NOMO-1 treated with dmso at 0.1 percent for 144 hours (cell line): ENCODE data around the gene POU3F3.

Experiments used
- DNase-seq: peaks from one replicate; lab custom pipeline; 2025; ENCODE audit not compliant: unreplicated experiment; lab: John Stamatoyannopoulos, UW

POU3F3 gene

DNA sequence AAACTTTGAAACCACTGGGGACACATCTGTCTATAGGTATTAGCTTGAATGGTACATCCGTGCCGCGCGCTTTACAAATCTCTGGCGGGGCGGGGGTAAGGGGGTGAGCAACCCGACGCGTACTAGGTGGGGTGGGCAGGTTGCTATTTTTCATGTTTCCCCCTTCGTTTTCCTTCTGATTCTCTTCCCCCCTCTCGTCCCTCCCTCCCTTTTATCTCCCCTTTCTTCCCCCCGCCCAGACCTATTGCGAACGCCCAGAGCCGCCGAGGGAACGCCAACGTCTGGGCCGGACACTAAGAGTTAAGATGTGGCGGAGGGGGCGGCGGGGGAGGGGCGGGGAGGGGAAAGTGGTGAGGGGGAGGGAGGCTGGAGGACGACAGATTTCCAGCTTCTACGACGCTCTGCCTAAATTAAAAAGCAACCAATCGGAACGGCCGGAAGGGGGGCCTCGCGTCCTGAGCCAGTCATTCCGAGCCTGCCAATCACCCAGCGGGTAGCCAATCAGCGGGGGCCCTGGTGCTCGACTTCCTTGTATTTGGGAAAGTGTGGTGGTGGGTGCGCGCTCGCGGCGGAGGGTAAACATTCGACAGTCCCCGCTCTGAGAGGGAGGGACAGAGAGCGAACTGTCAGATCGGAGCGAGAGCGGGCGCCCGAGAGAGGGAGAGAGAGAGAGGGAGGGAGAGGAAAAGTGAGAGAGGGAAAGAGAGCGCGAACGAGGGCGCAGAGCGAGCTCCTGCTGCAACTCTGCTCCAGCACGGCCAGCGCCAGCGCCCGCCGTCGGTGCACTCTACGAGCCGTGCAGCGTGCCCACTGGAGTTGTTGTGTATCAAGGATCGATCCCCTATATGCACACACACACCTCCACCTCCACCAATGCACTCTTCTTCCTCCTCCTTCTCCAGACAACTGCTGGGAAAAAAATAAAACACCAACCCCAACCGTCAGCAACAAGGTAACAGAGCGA is at the start of gene POU3F3:
TSS of gene POU3F3 (plus strand) at position 582 of the 964 bp plus-strand sequence. CDS start 1,396 bp downstream, outside the sequence.
- no peak for DNase-seq

DNA sequence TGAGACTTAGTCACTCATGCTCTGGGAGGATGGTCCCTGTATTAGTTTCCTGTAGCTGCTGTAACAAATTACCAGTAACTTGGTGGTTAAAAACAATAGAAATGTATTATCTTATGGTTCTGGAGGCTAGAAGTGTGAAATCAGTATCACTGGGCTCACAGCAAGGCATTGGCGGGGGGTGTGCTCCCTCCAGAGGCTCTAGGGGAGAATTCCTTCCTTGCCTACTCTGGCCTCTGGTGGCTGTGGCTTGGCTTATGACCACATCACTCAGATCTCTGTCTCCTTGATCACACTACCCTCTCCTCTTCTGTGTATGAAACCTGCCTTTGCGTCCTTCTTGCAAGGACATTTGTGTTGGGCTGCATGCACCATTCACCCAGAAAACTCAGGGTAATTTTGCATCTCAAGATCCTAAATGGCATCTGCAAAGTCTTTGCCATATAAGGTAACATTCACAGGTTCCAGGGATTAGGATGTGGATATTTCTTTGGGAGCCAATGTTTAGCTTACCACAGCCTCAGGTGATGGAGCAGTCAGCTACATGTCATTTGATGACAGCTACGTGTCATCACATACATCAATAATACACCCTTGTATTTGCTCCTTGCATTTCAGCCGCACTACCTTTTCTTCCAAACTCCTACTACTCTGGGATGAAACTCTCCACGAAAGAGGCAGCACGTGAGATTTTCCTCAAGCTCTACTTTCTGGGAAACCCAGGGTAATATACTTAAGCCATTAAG is 49.6 kb upstream of the POU3F3 start:
- no peak for DNase-seq

DNA sequence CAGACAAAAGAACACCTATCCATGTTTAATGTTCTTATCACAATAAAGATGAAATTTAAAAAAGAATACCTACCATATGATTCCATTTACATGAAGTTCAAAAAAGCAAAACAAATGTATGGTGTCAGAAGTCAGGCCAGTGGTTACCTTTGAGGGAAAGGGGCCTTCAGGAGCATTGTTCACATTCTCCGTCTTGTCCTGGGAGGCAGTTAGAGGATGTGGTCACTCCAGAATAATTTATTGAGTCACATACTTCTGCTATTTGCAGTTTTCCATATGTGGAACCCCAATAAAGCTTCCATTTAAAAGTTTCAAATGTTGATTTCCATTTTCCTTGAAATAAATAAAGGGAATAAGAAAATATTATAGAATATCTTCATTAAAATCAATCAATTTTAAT is 41.6 kb upstream of the POU3F3 start:
- DNase-seq: no peak

DNA sequence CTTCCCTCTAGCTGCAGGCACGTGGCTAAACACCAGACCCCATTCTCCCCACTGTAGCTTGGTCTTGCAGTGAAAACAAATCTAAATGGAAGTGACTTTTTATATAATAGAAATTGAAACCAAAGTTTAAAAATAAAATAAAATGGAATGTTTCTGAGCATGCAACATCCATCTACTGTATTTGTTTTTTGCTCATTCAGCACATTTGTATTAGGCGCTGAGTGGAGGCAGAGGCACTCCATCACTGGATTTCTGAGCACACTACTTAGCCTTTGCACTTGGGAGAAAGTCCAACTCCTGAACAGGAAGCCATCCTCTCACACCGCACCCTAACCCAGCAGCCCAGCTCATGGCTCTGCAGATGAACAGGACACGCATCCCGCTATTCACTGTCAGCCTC is 37.8 kb upstream of the POU3F3 start:
- no peak for DNase-seq

- DNase-seq: no peak
These were observed 35.7 kb upstream of the POU3F3 start for GRCh38 chr2:104818264-104818663.

- no peak for DNase-seq
These were observed 33.8 kb upstream of the POU3F3 start for GRCh38 chr2:104820126-104820525.

DNA sequence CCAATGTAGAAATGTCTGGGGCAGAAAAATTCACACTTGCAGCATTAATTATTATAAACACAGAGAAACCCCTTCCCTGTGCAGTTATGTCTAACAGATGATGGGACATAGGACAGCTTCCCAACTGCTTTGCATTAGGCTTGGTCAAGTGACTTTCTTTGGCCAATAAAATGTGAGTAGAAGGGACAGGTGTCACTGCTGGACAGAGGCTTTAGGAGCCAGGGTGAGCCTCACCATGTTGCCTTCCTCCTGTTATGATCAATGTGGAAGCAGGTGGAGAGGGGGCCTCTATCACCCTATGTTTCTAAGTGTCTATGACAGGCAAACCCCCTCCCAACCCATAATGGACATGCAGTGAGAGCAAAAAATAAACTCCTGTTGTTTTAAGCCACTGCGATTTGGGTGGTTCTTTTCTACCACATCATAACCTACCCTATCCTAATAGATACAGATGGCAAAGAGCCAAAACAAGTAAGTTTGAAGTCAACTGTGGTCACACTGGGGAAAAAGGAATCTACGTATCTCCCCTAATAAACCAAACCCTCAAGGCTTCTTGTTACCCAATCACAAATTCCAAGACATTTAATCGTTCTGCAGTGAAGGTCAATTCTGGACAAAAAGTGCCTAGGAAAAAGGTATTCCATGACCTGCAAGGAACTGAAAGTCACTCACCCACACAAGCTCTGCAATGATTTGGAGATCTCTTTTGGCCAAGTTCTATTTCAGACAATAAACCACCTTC is 28.6 kb upstream of the POU3F3 start:
- DNase-seq: no peak

DNA sequence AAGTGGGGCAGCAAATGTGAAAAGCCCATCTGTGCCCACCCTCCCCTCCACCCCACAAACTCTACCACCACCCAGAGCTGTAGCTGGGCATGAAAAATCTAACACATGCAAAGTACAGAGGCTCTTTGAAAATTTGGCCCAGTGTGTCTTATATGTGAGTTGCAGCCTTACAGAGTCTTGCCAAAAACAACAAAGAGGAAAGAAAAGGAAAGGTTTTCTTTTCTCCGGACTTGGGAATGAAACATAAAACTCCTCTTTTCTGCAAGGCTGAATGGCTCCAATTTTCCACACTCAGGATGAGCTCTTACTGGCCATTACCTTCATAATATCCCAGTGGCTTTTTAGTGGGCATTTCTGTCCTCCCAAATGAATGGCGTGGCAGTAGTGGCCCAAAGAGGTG is 27.9 kb upstream of the POU3F3 start:
- no peak for DNase-seq

DNA sequence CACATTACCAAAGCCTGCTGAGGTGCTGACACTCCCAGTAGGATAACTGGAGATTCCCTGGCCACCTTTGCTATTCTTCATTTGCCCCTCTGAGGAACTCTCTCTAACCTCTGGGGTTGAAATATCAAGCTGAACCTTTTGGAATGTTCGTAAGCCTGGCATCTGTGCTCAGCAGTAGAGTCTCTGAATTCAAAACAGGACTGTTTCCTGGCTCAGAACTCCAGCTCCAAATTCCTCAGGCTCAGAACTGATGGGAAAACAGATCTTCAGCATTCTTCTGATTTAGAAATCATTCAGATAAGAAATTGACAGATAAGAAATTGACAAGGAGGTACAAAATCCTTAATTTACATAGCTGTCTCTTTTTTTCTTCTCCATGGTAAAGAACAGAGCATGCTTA is 22.2 kb upstream of the POU3F3 start:
- no peak for DNase-seq

- DNase-seq: no peak
These were observed 19.3 kb upstream of the POU3F3 start for GRCh38 chr2:104834431-104835153.

DNA sequence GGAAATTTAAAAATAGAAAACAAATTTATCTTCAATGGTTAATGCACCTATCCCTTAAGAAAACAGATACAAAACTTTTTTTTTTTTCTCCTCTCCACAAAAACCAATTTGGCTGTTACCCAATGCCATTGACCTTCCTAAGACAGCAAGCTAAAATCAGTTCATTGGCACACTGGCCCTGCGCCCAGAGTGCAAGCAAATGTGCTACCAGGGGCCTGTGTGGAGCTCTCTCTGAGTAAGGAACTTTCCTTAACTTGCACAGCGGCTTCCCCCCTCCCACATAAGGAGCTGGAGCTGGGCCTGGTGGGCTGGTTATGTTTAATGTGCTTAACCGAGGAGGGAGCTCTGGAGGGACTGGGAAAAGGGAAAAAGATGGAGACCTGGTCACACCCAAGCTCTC is 17.6 kb upstream of the POU3F3 start:
- DNase-seq: no peak

GRCh38 chr2:104836841-104837240 is 17.1 kb upstream of the POU3F3 start:
- no peak for DNase-seq

DNA sequence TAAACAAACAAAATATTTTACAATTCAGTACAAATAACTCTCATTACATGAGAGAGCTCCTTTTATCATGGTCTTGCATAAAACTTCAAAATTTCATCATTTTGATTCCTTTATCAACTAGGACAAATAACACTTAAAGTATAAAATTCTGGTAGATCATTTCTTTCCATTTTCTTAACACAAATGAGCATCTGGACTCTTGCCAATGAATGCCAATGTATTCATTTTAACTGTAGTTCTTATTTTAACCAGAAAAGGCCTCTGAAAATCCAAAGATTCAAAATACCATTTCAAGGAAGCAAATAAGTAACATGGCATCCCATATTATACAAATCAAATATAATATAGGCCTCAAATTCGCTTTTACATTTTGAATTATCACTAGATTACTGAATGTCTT is 13.8 kb upstream of the POU3F3 start:
- no peak for DNase-seq

- no peak for DNase-seq
These were observed 12.9 kb upstream of the POU3F3 start for GRCh38 chr2:104840893-104841585.

DNA sequence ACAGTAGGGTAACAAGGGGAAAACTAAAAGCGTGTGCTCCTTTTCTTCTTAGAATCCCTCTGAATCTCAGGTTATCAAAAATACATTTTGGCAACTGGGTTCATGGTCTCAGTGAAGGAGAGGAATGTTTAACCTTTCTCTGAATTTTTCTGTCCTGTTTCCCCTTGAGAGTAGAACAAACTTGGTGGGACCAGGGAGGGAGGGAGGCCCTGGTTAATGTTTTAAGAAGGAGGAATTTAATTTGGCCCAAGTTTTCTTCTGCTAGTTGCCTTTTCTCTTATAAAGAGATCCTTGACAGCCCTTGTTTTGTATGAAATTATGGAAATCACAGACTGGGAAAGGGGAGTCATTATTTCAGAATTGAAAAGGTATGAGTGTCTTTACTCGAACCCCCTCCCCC is 12.2 kb upstream of the POU3F3 start:
- no peak for DNase-seq

- no peak for DNase-seq
These were observed 8.9 kb upstream of the POU3F3 start for GRCh38 chr2:104844807-104845551.

- no peak for DNase-seq
These were observed 8.4 kb upstream of the POU3F3 start for GRCh38 chr2:104845552-104845931.

DNA sequence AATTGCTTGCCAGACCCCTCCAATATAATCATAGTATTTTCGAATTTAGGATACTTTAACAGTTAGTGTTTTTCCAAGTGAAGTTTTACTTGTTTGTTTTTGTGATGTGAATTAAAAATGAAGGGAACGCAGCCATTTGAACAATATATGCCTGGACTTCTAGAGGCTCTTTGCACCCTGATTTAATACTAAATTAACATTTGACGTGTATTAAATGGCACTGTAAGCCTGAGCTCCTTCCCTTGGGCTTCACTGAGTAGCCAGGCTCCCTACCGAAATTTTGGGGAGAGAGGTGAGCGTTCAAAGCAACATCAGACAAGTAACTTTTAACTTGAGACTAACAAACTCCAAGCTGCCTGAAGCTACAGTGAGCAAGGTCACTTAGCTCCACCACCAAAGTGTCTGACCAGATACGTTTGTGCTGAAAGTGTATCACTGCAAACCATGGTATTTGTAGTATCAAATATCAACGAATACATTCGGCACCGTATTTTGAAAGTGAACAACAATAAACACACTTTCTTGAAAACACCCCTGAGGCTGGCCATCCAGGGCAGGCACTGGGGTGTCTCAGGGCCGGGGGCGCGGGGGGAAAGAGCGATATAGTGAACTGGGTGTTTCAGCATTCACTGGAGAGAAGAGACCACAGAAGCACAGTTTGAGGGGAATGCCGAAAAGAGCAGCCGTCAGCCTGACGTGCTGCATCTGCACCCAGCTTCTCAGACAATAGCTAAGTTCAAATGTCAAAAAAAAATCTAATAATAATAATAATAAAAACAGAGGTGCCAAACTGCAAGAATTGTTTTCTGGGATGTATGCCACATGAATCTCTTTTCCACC is 7.7 kb upstream of the POU3F3 start:
- DNase-seq: no peak
